GM12878 (cell line): ENCODE results near the gene GLMP.

Source experiments
- DPF2 ChIP-seq: fragments of 450-650 bp; IDR thresholded peaks from 2 replicates; pipeline ENCODE4 v1.6.1; 2017; ENCODE audit warnings: mild to moderate bottlenecking
- E2F4 ChIP-seq: IDR thresholded peaks from 2 replicates; pipeline ENCODE4 v1.6.1; 2012; ENCODE audit warnings: low read depth, low read length, improper control_type of control experiment
- REST ChIP-seq: IDR thresholded peaks from 2 replicates; pipeline ENCODE4 v1.6.1; 2012; ENCODE audit warnings: mild to moderate bottlenecking, low read depth, low read length
- STAT3 ChIP-seq: IDR thresholded peaks from 2 replicates; pipeline ENCODE4 v1.6.1; 2011; ENCODE audit warnings: low read depth, low read length, improper control_type of control experiment

GRCh38 chr1:156268336-156268735, 27.1 kb downstream of the GLMP start:
- TF ChIP-seq DPF2 (no peak), STAT3 (no peak), REST (no peak), E2F4 (no peak)
